ENCODE results near the gene DUSP2.

Gene DUSP2

GRCh38 chr2:96145036-96145847 is at the start of gene DUSP2:
Gene DUSP2 (minus strand): TSS chr2:96145440. CDS start chr2:96145354, 86 bp downstream.
- no peak for DNase-seq

- DNase-seq: no peak
These were observed 46.9 kb upstream of the DUSP2 start for GRCh38 chr2:96191937-96192670.

- no peak for DNase-seq
These were observed 43.7 kb upstream of the DUSP2 start for GRCh38 chr2:96188821-96189526.

GRCh38 chr2:96186562-96186961 is 41.3 kb upstream of the DUSP2 start:
- no peak for DNase-seq

GRCh38 chr2:96185516-96185915 is 40.3 kb upstream of the DUSP2 start:
- DNase-seq: no peak

- no peak for DNase-seq
These were observed 39.7 kb upstream of the DUSP2 start for GRCh38 chr2:96184989-96185388.

- DNase-seq: no peak
These were observed 38.9 kb upstream of the DUSP2 start for GRCh38 chr2:96184188-96184587.

- no peak for DNase-seq
These were observed 36.3 kb upstream of the DUSP2 start for GRCh38 chr2:96181529-96181928.

GRCh38 chr2:96180521-96180920 is 35.3 kb upstream of the DUSP2 start:
- DNase-seq: no peak

- DNase-seq: no peak
These were observed 34.8 kb upstream of the DUSP2 start for GRCh38 chr2:96180002-96180401.

GRCh38 chr2:96176661-96177060 is 31.4 kb upstream of the DUSP2 start:
- no peak for DNase-seq

GRCh38 chr2:96175951-96176350 is 30.7 kb upstream of the DUSP2 start:
- DNase-seq: no peak

GRCh38 chr2:96174251-96175144 is 29.3 kb upstream of the DUSP2 start:
- peak; percentile 12 for DNase-seq

- DNase-seq: no peak
These were observed 26.6 kb upstream of the DUSP2 start for GRCh38 chr2:96171831-96172230.

GRCh38 chr2:96170626-96171025 is 25.4 kb upstream of the DUSP2 start:
- DNase-seq: no peak

- DNase-seq: no peak
These were observed 24.7 kb upstream of the DUSP2 start for GRCh38 chr2:96169868-96170507.

- DNase-seq: no peak
These were observed 22.3 kb upstream of the DUSP2 start for GRCh38 chr2:96167407-96168013.

GRCh38 chr2:96164459-96165184 is 19.4 kb upstream of the DUSP2 start:
- no peak for DNase-seq

GRCh38 chr2:96163768-96164429 is 18.7 kb upstream of the DUSP2 start:
- no peak for DNase-seq

- DNase-seq: no peak
These were observed 18.2 kb upstream of the DUSP2 start for GRCh38 chr2:96163415-96163767.
